GM21723 (cell line): ENCODE measurements around the gene ASB18.

Experiments
- ATAC-seq: cut with Tn5 transposase; IDR thresholded peaks from one replicate; pipeline ENCODE4 v1.9.1; 2021; ENCODE audit warnings: mild to moderate bottlenecking, moderate library complexity; ENCODE audit not compliant: unreplicated experiment

The ASB18 gene

DNA sequence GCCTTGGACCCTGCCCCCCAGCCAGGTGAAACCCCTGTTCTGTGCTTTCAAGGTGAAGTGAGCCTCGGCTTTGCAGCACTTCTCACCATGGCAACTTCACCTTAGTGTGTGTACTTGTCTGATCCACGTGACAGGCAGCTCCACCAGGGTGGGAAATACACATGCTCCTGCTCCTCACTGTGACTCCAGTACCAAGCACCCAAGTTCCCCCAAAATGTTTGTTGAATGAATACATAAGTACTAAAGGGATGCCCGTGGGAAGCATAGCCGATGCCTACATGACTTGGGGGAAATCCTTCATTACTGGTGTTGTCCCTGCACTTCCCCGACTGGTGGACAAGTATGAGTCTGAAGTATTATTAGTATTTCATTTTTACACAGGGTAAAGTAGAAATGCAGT, 54.2 kb downstream of the ASB18 start:
- no peak for ATAC-seq

- no peak for ATAC-seq
These were observed 54.7 kb downstream of the ASB18 start for GRCh38 chr2:236209535-236209934.

DNA sequence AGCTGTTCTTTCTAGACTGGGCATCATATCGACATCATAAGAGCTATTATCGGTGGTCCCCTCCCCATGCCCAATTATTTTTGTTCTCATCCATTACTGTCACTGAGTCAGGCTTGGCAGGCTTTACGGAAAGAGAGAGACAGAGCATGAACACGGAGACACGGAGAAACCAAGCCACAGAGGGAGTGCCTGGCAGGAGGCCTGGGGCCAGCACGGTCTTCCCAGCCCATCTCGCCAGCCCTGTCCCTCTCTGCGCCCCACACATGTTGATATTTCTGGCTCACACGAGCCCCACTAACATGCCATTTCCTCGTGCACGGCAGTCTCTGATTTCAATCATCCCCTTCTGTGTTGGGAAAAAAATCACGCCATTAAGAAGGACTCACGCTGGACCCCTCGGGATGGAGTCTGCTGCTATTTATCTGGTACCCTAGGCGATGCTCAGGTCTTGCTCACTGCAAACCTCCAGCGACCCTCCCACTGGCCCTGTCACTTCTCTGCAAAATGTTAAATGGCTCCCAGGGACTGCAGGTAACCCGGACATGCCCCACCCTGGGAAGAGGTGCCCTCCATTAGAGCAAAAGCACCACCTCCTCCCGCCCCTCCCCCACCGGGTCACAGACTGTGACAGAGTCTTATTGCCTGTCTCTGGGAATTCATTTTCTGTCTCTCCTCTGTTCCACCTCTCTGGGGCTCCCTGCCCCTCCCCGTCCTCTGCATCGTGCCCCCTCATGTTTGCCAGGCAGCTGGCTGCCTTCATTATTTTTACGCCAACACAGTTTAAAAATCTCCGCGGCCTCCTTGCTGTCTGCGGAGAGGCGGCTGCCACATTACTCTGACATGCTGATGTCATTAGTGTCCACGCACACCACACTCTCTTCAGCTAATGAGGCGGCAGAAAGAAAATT, 55.9 kb downstream of the ASB18 start:
- ATAC-seq, result no peak

GRCh38 chr2:236207472-236207871, 56.7 kb downstream of the ASB18 start:
- ATAC-seq, result no peak

DNA sequence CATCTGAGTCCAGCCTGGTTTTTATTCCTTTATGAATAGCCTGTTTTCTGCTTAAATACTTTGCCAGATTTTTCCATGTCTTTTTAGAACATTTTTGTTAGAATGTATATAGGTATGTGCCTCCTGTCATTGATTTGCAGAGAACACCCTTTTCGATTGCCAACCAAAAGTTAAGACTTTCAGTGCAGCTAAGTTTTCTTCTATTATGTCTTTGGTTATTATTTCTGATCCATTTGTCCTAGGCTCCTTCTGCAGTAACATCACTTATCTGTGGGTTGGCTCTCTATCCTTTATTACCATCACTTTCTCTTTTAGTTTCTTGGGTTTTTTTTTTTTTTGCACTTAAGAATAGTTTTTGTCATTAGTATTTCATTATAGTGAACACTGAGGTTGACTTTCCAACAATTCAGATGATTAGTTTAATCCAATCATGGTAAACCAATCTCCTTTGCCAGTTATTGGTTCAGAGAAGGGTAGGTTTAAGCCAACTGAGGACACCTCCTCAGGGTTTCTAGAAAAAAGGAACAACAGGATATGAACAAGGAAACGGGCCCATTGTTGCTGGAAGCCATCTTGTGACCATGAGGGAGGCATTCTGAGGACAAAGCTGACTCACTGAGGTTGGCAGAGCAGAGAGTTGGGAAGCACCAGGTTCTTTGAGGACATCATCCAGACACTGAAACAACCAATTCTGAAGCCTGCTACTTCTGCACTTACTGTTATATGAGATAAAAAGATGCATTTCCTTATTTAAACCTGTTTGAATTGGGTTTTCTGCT, 58.1 kb downstream of the ASB18 start:
- ATAC-seq, result no peak

- no peak for ATAC-seq
These were observed 59.3 kb downstream of the ASB18 start for GRCh38 chr2:236204953-236205352.

DNA sequence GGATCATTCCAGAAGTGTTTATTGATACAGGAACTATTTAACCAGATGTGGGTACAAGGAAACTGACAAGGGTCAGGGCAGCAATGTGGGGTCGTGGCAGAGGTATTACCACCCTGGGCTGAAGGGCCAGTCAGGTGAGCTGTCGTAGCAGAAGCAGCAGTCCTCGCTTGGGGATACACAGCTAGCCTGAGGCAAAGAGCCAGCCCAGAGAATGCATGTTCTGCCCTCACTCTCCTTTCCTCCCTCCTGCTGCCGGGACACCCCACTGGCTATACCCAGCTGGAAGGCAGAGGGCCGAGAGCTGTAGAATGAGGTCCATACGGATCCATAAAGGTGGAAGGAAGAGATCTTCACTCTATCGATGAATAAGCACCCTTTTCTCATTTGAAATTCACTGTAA, 63.8 kb downstream of the ASB18 start:
- no peak for ATAC-seq

- ATAC-seq, result no peak
These were observed 67.8 kb downstream of the ASB18 start for GRCh38 chr2:236196366-236196765.

- no peak for ATAC-seq
These were observed 68.5 kb downstream of the ASB18 start for GRCh38 chr2:236195726-236196125.

DNA sequence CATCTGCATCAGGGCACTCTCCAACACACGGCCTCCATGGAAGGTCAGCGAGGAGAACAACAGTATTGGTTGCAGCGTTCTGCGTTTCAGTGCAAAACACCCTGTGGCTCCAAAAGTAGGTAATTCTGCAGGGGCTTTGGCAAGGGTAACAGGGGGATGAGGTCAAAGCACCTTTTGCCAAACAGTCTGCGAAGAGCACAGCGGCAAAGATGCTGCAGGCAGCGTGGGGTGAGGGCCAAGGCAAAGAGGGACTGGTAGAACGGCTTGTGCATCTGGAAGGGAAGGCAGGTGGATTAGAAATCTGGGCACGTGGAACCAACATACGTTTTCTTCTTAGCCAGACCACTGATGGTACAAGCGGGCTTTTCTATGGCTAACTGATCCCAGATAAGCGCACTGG, 69.4 kb downstream of the ASB18 start:
- ATAC-seq, result no peak

- no peak for ATAC-seq
These were observed 71.2 kb downstream of the ASB18 start for GRCh38 chr2:236193026-236193425.

- ATAC-seq, result no peak
These were observed 73.5 kb downstream of the ASB18 start for GRCh38 chr2:236190674-236191073.

DNA sequence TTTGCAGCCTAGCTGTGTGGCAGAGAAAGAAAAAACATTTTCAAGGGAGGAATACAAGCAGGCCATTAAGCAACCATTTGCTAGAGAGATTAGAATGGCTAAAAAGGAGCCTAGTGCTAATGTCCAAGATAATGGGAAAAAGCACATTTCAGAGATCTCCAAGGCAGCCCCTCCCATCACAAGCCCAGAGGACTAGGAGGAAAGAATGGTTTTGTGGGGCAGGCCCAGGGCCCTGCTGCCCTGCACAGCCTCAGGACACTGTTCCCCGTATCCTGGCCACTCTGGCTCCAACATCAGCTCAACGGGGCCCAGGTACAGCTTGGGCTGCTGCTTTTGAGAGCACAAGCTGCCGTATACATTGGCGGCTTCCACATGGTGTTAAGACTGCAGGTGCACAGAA, 79.5 kb downstream of the ASB18 start:
- no peak for ATAC-seq

GRCh38 chr2:236180831-236181453, 83.3 kb downstream of the ASB18 start:
- ATAC-seq, result no peak

DNA sequence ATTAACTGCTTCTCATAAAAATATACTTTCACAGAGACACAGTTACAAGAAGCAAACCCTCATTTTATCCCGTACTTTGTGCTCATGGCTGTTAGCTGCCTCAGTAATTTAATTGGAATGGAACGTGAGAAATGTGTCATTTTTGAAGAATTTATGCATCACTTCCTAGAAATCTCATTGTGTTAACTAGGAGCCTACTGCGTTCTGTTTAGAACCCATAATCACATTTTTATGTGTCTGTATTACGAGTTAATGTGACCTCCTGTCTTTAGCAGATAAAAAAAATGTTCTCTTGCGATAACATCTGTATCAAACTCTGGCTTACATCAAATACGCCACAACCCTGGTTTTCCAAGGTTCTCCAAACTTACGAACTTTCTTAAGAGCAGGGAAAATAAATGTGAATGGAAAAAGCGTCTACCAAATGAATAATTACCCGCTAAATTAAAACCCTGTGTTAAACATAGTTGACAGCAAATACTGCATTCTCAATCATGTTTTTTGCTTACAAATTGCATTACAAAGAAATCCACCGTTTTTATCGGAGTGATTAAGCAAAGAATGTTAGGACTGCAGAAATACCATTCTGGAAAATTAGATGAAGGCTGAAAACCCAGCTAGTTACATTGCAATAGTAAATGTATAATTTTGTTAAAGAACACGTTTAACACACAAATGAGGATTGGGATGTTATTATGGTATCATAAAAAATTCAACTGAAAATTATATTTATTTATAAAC, 84.0 kb downstream of the ASB18 start:
- no peak for ATAC-seq

DNA sequence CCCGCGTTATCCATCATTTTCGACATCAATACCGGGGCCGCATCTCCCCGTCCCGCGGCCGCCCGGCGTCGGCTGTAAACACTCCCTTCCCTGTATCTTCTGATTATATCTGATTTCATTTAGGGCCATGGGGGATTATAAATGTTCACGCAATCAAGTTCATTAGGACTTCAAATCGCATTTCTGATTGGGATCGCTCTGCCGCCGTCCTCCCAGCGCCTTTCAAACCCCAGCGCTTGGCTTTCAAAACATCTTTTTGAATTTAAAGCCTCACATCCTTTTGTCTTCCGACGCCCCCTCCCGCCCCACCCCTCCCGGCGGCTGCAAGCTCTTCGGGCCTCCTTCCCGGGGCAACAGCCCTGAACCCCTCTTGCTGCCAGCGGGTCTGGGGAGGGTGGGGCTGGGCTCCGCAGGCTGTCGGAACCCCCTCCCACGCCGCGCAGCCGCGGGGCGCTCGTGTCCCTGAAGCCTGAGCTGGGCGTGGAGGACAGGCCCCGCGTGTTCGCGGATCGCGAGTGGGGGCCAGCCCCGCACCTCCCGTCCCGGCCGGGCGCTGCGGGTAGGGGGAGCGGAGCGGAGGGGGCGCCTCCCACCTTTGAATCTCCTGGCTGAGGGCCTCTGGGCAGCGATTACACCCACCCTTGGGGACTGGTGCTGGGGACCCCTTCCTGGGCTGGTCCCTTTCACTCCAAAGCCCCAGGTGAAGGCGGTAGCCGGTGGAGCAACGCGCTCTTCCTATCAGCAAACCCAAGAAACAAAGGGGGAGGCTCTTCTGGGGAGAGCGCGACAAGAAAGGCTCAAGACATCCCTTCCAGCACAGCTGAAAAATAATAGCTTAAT, 84.8 kb downstream of the ASB18 start:
- ATAC-seq, result no peak

DNA sequence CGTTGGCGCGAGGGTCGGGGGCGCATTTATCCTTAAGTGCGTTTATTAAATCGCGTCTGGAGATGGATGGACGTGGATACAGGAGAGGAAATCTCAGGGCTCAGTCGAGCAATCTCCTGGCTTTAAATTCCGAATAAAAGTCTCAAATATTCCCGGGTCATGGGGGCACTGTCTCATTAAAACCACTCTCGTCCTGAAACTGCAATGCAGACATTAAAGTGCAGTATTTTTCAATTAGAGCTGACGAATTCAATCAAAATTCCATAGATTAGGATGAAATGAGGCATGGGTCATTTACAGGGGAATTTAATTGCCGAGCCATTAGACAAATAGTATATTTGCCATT, 85.3 kb downstream of the ASB18 start:
- no peak for ATAC-seq

GRCh38 chr2:236177967-236178889, 86.0 kb downstream of the ASB18 start:
- no peak for ATAC-seq

- ATAC-seq, result no peak
These were observed 86.6 kb downstream of the ASB18 start for GRCh38 chr2:236177604-236177966.
